GM20431 (cell line): ENCODE data around the gene RPRD1A.
"Not testable (repeated sequence)": the region's sequence is repeated elsewhere in the genome, so short reads cannot be mapped to it uniquely, and the experiment has no call there.

Source experiments
- in situ Hi-C: fragments of 300-500 bp; cut with MseI, MboI; formaldehyde crosslinking; loops from one replicate; pipeline ENCODE4 v1.15.0; 2020; ENCODE audit warnings: low sequenced_read_pairs; ENCODE audit not compliant: unreplicated experiment

The RPRD1A gene

DNA sequence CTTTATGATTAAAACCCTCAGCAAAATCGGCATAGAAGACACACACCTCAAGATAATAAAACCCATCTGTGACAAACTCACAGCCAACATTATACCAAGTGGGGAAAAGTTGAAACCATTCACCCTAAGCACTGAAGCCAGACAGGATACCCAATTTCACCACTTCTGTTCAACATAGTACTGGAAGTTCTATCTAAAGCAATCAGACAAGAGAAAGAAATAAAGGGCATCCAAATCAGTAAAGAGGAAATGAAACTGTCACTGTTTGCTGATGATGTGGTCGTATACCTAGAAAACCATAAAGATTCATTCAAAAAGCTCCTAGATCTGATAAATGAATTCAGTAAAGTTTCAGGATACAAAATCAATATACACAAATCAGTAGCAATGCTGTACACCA, 16.4 kb upstream of the RPRD1A start:
- in situ Hi-C loops = loop anchor here (25.0 kb wide), 2 partner anchors 204 to 479 kb away; partner anchors contain the start of gene FHOD3

DNA sequence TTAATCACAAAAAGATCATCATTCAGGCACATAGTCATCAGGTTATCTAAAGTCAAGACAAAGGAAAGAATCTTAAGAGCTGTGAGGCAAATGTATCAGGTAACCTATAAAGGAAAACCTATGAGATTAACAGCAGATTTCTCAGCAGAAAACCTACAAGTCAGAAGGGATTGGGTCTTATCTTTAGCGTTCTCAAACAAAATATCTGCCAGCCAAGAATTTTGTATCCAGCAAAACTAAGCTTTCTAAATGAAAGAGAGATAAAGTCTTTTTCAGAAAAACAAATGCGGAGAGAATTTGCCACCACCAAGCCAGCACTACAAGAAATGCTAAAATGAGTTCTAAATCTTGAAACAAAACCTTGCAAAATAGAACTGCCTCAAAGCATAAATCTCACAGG, 13.8 kb upstream of the RPRD1A start:
- in situ Hi-C loops = loop anchor here (25.0 kb wide), 2 partner anchors 206 to 481 kb away; partner anchors contain the start of gene FHOD3

DNA sequence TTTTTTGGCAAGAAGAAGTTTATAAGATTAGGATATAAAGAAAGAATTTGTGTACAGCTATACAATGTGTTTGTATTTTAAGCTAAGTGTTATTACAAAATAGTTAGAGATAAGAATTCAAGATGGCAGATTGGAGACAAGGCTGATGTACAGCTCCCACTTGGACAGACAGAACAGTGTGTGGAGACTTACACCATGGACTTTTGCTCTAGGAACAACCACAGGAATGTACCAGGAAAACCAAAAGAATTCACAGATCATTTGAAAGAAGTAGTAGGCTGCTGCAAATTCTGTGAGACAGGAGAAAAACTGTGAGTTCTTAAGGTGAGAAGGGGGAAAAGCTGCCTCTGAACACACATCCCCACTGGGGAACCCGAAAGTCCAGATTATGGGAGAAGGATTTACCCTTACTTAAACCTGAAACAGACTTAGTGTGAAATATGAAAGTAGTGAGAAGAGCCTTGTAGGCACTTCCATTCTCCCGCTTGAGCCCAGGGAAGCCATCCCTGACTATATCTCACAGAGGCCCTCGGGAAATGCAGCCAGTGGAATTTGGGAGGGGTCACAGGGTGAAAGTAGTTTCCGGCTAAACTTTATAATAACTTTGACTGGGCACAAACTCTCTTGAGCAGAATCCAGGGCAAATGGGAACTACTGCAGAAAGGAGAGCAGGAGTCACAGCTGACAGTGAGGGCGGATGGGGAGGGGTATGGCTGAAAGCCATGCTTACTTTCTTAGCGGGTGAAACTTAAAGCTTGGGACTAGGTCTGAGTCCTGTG, 11.6 kb upstream of the RPRD1A start:
- in situ Hi-C loops = loop anchor here (25.0 kb wide), 2 partner anchors 208 to 483 kb away; partner anchors contain the start of gene FHOD3

DNA sequence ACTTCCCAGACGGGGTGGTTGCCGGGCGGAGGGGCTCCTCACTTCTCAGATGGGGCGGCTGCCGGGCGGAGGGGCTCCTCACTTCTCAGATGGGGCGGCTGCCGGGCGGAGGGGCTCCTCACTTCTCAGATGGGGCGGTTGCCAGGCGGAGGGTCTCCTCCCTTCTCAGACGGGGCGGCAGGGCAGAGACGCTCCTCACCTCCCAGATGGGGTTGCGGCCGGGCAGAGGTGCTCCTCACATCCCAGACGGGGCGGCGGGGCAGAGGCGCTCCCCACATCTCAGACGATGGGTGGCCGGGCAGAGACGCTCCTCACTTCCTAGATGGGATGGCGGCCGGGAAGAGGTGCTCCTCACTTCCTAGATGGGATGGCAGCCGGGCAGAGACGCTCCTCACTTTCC, 10.4 kb upstream of the RPRD1A start:
- in situ Hi-C loops = loop anchor here (25.0 kb wide), 2 partner anchors 210 to 485 kb away; partner anchors contain the start of gene FHOD3

DNA sequence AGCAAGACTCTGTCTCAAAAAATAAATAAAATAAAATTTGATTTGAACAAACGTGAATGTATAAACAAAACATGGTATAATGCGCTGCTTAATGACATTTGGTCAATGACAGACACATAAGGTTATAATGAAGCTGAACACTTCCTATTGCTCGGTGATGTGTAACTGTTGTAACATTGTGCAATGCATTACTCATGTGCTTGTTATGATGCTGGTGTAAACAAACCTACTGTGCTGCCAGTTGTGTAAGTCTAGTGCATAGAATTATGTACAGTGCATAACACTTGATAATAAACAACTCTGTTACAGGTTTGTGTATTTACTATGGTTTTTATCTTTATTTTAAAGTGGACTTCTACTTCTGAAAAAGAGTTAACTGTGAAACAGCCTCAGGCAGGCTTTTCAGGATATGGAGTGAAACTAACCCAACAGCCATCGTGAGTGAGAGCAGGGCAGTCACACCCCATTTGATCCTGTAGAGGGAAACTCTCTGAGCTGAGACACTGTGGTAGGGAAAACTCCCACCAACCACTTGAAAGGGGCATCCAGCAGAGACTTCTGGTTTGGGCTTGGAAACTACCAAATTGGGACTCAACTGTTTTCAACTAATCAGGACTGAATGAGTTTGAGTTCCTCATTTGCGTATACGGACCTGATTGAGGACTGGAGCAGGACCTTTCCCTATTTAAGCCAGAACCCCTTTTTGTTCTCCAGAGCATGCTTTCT, 8.7 kb upstream of the RPRD1A start:
- in situ Hi-C loops = loop anchor here (25.0 kb wide), 2 partner anchors 211 to 486 kb away; partner anchors contain the start of gene FHOD3

DNA sequence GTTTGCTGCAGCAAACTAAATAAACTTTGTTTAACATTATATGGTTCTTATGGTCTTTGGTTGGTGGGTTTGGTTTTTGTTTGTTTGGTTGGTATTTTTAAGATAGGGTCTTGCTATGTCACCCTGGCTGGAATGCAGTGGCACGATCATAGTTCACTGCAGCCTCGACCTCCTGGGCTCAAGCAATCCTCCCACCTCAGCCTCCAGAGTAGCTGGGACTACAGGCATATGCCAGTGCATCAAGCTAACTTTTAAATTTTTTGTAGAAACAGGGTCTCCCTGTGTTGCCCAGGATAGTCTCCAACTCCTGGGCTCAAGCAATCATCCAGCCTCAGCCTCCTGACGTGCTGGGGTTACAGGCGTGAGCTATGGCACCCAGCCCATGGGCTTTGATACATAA, 7.1 kb upstream of the RPRD1A start:
- in situ Hi-C loops = no loop called here

DNA sequence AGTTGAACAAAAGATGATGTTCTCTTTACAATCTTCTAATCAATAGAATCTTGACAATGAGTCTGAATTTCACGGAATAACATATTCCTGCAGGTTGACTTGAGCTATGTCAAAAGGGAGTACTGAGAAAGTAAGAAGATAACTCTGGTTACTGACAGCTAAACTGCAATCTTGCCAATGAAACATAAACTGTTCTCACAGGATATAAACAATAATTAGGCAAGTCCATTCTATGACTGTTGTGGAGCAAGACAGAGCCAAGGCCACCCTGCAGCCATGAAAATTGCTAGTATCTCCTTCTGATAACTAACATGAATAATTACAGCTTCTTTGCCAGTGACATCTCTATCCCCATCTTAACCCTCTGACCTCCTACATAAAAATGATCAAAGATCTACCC, 6.3 kb upstream of the RPRD1A start:
- in situ Hi-C loops = no loop called here

DNA sequence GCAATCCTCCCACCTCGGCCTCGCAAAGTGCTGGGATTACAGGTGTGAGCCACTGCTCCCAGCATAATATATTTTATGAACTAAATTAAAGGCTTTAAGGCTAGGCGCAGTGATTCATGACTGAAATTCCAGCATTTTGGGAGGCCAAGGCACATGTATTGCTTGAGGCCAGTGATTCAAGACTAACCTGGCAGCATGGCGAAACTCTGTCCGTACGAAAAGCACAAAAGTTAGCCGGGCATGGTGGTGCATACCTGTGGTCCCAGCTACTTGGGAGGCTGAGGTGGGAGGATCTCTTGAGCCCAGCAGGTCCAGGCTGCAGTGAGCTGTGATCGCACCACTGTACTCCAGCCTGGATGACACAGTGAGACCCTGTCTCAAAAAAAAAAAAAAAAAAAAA, 5.0 kb upstream of the RPRD1A start:
- in situ Hi-C loops = not testable (repeated sequence)

DNA sequence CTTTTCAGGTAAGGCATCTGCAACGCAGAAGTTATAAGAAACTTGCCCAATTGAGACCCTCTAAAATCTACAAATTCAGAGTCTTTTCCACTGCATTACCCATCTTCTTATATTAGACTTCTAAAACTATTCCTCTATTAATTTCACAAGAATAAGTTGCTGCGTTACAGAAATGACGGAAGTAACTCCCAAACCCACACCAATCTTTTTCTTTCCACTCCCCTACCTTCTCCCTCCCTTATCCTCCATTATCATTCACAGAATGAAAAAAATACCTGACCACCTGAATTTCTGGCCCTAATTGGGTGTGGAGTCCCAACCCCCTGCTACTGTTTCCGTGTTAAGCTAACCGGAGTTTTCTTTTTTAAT, 689 bp downstream of the RPRD1A start:
- in situ Hi-C loops = no loop called here

DNA sequence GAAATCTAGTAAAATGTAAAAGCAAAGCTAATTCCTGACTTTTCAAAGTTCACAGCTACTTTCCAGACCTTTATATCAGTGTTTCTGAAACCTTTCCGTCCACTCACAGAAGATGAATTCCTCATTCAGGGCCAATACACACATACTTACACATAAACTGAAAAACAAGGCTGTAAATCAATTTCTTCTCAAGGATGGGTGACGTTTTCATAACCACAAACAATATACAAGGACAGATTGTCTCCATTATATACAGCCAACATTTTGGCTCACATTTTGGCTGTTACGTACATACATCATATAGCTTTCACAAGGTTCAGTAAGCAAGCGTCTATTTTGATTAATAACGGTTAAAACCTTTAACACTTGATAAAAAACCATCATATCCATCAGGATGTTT, 1.4 kb downstream of the RPRD1A start:
- in situ Hi-C loops = no loop called here

DNA sequence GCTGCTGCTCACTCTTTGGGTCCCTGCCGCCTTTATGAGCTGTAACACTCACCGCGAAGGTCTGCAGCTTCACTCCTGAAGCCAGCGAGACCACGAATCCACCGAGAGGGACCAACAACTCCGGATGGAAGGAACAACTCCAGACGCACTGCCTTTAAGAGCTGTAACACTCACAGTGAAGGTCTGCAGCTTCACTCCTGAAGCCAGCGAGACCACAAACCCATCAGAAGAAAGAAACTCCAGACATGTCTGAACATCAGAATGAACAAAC, 2.6 kb downstream of the RPRD1A start:
- in situ Hi-C loops = not testable (repeated sequence)

DNA sequence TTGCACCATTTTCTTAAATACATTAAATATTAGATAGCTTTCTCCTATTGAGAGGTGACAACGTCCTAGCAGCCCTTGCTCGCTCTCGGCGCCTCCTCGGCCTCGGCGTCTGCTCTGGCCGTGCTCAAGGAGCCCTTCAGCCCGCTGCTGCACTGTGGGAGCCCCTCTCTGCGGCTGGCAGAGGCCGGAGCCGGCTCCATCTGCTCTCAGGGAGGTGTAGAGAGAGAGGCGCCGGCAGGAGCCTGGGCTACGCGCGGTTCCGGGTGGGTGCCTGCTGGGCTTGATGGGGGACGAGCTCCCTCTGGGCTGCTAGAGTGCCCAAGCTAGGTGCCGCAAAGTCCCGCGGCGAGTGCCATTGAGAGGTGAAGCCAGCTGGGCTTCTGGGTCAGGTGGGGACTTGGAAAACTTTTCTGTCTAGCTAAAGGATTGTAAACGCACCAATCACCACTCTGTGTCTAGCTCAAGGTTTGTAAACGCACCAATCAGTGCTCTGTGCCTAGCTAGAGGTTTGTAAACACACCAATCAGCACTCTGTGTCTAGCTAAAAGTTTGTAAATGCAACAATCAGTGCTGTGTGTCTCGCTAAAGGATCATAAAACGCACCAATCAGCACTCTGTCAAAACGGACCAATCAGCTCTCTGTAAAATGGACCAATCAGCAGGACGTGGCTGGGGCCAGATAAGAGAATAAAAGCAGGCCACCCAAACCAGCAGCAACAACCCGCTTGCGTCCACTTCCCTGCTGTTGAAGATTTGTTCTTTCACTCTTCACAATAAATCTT, 3.1 kb downstream of the RPRD1A start:
- in situ Hi-C loops = no loop called here

DNA sequence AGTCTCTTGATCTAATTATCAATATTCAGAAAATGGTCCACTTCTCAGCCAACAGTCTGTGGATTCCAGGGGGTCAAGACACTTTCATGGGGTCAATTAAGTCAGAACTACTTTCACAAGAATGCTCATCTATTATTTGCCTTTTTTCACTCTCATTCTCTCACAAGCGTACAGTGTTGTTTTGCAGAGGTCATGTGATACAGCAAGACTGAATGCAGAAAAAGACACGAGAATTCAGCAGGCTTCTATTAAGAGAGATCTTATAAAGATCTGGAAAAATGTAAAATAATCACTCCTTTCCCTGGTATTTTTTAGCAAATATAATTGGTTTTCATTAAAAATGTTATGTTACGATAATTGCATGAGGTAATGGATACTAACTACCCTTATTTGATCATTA, 8.7 kb downstream of the RPRD1A start:
- in situ Hi-C loops = no loop called here

DNA sequence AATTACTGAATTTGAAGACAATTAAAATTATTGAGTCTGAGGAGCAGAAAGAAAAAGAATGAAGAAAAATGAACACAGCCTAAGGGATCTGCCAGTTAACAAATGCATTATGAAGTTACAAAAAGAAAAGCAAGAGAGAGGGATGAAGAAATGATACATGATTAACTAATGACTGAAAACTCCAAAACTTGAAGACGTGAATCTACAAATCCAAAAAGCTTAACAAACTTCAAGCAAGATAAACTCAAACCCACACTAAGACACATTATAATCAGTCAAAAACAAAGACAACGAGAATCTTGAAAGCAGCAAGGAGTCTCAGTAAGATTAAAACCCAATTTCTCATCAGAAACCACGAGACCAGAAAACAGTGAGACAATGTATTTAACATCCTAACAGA, 15.6 kb downstream of the RPRD1A start:
- in situ Hi-C loops = no loop called here

DNA sequence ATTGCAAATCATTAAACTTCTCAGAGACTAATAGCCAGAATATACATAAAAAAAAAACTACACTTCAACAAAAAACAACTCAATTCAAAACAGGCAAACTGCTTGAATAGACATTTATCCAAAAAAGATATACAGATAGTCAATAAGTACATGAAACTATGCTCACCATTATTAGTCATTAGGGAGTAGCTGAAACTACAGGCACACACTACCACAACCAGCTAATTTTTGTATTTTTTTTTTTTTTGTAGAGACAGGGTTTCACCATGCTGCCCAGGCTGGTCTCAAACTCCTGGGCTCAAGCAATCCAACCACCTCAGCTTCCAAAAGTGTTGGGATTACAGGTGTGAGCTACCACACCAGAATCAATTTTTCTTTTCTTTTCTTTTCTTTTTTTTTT, 16.9 kb downstream of the RPRD1A start:
- in situ Hi-C loops = no loop called here

DNA sequence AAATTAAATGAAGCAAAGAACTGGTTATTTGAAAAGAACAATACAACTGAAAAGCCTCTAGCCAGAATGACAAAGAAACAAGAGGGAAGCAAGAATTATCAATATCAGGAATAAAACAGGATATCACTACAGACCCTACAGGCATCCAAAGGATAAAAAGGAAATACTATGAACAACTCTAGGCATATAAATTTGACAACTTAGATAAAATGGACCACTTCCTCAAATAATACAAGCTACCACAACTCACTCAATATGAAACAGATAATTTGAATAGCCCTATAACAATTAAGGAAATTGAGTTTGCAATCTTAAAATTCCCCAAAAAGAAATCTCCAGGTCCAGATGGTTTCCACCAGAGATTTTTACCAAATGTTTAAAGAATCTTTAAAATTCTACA, 19.8 kb downstream of the RPRD1A start:
- in situ Hi-C loops = no loop called here

DNA sequence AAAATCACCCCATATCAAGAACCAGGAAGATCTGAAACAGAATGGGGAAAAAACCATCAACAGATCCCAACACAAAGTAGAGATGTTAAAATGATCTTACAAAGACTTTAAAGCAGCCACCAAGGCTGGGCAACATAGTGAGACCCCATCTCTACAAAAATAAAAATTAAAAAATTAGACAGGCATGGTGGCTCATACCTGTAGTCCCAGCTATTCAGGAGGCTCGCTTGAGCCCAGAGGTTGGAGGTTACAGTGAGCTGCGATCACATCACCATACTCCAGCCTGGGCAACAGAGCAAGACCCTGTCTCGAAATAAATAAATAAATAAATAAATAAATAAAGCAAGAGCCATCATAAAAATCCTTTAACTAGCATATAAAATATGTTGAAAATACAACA, 20.5 kb downstream of the RPRD1A start:
- in situ Hi-C loops = no loop called here

DNA sequence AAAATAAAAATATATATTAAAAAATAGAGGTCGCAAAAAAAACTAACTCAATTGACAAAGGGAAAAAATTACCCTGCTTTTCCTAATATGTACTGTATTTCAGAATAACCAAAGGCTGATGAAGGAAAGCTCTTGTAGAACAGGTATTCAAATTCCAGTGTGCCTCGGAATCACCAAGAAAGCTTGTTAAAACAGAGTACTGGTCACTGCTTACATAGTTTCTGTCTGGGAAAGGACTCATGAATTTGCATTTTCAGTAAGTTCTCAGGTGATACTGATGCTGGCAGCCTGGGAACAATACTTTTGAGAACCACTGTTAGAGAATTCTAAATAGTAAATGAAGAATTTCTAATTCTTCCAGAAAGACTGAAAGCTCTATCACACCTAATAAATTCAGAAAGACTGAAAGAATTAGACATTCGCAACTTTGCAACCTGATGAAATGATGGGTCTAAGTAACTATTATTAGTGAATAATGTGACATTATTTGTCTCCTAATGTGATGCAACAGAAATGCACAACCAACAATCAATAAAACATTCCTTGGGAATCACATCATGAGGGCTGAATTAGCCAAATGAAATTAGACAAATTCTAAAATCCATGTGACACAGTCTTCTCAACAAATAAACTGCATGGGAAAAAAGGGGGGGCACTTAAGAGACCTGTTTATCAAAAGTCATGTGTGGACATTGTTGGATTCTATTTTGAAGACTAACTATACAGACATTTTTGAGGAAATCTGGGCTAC, 21.9 kb downstream of the RPRD1A start:
- in situ Hi-C loops = no loop called here

DNA sequence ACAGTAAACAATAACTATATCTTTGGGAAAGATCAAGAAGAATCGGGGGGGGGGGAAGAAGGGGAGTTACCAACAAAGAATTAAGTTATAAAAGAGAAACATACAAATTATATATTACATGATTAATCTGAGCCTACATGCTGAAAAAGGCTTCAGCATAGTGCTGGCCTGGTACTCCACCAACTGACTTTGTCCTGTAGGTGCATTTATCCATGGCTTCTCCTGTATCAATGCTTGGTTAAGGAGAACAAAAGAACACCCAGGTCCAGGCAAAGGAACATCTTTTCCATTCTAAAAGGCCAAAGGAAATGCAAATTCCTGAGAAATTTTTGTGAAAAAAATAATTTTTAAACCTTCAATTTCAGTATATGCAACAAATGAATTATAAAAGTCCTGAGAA, 24.2 kb downstream of the RPRD1A start:
- in situ Hi-C loops = no loop called here

DNA sequence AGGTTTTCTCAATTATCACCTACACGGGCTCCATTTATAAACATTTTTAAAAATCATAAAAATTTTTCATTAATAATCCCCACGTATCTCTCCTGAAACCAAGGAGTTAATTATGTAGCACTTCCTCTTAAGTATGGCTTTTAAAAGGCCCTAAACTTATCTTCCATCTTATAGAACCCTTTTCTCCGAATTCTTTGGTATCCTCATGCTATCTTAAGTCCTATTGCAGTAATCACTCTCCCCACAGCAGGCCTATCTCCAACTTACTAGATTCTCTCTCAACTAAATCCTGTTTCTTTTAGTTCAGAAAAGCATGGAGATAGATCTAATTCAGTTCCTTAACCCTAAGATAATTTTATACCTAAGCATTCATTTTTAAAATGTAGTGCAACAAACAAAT, 26.2 kb downstream of the RPRD1A start:
- in situ Hi-C loops = no loop called here
